ENCODE results near the gene DACT1.
"Not testable (repeated sequence)": the region's sequence is repeated elsewhere in the genome, so short reads cannot be mapped to it uniquely, and the experiment has no call there.

Gene DACT1

GRCh38 chr14:58637391-58638230, at the start of gene DACT1:
DACT1 (plus strand) TSS chr14:58637962; CDS start chr14:58638203, 241 bp downstream.
- peak; percentile 68 for DNase-seq (ENCODE audit: low spot score)

GRCh38 chr14:58588321-58588720, 49.4 kb upstream of the DACT1 start:
- not testable (repeated sequence) for DNase-seq (ENCODE audit: low spot score)

DNA sequence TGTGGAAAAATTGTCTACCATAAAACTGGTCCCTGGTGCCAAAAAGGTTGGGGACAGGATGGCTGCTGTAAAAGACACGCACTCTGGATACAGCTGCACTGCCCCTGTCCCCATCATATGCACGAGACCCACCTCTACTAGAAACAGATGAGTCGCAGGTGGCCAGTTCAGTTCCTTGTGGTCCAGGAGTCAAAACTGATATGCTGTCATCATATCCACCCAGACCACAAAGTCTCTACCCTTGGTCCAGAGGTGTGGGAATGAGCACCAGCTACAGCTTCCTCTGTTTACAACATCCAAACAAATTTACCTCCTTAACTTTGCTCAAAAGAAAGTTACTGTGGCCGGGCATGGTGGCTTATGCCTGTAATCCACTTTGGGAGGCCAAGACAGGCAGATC, 43.8 kb upstream of the DACT1 start:
- DNase-seq (ENCODE audit: low spot score), result no peak

GRCh38 chr14:58597041-58597440, 40.7 kb upstream of the DACT1 start:
- DNase-seq (ENCODE audit: low spot score), result no peak

GRCh38 chr14:58598028-58598803, 39.5 kb upstream of the DACT1 start:
- DNase-seq (ENCODE audit: low spot score), result no peak

GRCh38 chr14:58598804-58599525, 38.8 kb upstream of the DACT1 start:
- no peak for DNase-seq (ENCODE audit: low spot score)

- no peak for DNase-seq (ENCODE audit: low spot score)
Measured at GRCh38 chr14:58599707-58600106, 38.1 kb upstream of the DACT1 start.

- DNase-seq (ENCODE audit: low spot score), result no peak
Measured at GRCh38 chr14:58605465-58605864, 32.3 kb upstream of the DACT1 start.

DNA sequence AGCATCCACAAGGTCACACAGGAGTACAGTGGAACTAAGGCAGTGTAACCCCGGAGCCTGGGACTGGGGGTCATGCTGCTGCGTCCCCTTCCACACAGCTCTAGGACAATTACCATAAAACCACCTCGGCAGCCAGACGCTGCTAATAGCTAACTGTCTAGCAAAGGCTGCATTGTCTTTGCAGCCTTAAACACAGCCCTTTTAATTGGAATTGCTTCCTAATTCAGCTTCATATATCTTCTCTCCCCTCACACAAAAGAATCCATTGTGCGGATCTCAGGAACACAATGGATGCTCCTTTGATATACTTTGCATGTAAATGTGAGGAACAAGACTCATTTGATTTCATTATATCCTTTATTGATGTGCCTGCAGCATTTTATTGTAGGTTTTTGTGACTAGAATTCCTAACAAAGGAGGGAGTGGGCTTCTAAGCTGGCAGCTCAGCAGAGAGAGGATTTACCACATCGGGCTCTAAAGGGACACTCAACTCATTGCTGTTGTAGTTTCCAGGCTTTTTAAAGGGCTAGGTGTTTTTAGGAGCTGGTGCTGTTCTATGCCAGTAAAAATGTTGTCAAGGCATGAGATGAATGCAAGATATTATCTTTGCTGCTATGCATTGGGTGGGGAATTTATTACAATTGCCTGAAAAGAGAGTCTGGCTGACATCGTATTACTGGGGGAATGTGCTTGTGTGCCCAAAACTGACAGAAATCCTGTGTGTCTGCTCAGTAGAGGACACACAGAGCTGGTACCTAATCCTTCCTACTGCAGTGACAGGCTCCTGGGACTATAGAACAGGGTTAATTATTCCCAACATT, 30.4 kb upstream of the DACT1 start:
- no peak for DNase-seq (ENCODE audit: low spot score)

DNA sequence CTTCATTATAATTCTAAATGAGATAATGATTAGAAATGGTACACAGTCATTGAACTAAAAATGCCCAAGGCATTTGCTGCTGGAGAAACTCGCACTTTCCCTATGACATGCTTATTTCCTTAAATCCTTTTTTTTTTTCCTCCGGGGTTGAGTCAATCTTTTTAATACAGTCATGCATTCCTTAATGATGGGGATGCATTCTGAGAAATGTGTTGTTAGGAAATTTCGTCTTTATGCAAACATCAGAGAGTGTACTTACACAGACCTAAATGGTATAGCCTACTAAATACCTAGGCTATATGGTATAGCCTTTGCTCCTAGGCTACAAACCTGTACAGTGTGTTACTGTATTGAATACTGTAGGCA, 29.8 kb upstream of the DACT1 start:
- DNase-seq (ENCODE audit: low spot score), result no peak

DNA sequence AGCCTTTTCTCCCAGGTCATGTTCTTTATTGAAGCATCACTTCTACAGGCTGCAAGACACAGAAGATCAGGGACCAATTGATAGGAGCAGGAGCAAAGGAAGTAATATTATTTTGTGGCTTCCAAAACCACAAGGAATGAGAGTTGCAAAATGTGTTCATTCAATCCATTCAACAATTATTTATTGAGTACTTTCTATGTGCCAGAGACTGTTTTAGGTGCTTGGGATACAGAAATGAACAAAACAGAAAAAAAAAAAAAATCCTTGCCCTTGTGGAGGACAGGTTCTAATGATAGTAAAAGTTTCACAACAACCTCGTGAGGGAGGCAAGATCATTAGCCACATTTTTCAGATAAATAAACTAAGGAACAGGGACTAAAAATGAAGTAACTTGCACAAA, 20.1 kb upstream of the DACT1 start:
- DNase-seq (ENCODE audit: low spot score), result no peak

DNA sequence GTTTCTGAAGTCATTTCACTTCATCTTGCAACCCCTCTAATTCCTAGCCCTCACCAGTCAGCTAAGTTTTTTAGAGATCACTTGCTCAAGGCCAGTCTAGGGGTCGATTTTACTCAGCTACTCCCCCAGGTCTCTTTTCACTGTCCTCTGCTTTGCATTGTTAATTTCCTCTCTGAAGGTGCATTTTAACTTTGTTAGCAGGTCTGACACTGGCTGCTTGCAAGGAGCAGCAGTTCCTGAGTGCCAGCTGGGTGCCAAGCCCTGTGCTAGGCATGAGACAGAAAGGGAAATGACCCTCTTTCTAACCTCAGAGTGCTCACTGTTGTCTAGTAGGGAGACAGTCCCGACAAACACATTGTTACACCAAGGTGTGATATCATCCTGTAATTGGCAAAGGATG, 17.8 kb upstream of the DACT1 start:
- DNase-seq (ENCODE audit: low spot score), result no peak

GRCh38 chr14:58625438-58625837, 12.3 kb upstream of the DACT1 start:
- no peak for DNase-seq (ENCODE audit: low spot score)

GRCh38 chr14:58626431-58626831, 11.3 kb upstream of the DACT1 start:
- no peak for DNase-seq (ENCODE audit: low spot score)

- DNase-seq (ENCODE audit: low spot score), result no peak
Measured at GRCh38 chr14:58628406-58628805, 9.4 kb upstream of the DACT1 start.

GRCh38 chr14:58629281-58629680, 8.5 kb upstream of the DACT1 start:
- no peak for DNase-seq (ENCODE audit: low spot score)

GRCh38 chr14:58631732-58632131, 6.0 kb upstream of the DACT1 start:
- DNase-seq (ENCODE audit: low spot score), result no peak

- no peak for DNase-seq (ENCODE audit: low spot score)
Measured at GRCh38 chr14:58633831-58634230, 3.9 kb upstream of the DACT1 start.

- no peak for DNase-seq (ENCODE audit: low spot score)
Measured at GRCh38 chr14:58634406-58635090, 3.2 kb upstream of the DACT1 start.

DNA sequence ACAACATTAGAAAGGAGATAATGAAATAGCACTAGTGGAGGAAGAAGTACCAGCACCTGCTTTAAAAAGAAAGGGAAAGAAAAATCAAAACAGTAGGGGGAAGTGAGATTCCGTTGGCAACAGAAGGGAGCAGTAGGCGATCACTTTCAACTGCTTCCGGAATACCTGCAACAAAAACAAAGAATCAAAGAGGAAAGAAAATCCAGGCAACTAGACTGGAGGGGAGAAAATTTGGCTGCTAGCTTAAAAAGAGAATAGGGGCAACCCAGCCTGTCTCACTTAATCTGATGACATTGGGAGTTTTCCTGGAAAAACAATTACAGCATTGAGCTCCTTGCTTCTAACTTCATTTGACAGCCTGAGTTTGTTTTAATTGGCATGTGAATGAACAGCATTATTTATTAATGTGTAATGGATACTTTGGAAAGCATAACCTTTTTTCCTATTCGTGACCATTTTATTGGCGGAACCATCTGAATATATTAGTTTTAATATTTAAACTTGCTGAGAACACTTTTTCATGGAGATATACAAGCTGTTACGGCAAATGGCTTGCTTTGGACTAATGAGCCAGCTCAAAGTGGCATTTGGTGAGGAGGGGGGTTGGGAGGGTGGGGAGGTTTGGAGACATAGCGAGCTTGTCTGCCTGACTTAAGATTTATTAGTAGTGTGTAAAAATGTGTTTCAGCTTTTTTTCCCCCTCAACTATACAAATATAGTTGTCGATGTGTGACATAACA, 2.5 kb upstream of the DACT1 start:
- peak; percentile 9 for DNase-seq (ENCODE audit: low spot score)

- DNase-seq (ENCODE audit: low spot score), result no peak
Measured at GRCh38 chr14:58636129-58636528, 1.6 kb upstream of the DACT1 start.
